ENCODE measurements around the gene GNB1. TPM values are rescaled to one million over a fixed set of nuclear protein-coding genes. Genes with fewer than 3 reads are reported as not detected.

Gene GNB1
- total and polyA plus RNA-seq, 8 donors, result 42.3 to 160 (median 86.8) TPM

DNA sequence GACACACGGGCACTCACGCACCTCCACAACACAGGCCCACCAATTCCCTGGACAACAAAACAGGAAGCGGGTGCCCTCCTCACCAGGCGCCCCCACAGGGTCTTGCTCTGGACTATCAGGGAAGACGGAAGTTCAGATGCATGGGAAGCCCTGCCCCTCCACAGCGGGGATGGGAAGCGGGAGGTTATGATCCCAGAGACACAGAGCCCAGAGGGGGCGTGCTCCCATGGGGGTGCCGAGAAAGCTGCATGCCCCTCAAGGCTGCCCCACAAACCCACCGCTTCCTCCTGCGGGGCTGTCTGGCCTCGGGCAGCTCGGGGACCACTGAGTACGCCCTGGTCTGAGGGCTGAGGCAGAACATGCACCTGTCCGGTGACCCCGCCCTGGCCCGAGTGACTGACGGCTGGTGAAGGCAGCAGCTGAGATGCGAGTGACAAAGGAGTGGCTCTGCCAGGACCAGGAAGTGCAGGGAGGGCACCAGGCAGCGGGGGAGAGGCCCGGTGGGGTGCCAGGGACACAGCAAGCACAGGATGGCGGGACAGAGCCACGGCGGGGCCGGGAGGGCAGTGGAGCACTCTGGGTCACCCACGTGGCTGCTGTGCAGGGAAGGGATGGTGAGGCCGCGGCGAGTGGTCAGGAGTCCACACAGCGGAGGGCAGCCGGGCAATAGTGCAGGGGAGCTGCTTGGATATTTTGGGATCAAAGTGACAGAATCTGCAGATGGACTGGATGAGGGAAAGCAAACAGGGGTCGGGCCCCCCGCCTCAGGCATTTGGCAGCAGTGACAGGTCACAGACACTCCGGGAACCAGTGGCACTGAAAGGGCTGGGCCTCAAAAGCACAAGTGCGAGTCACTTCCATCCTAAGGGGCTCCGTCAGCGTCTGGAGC lies 131.2 kb downstream of the GNB1 start:
- no peaks in the 10 kb centered on the region for H3K9me3 ChIP-seq
- DNase-seq (peak in 2 of 6 donors; percentile 42 to 76), FAIRE-seq (no peak), ATAC-seq (no peak)
- TF ChIP-seq, protein P1, sequence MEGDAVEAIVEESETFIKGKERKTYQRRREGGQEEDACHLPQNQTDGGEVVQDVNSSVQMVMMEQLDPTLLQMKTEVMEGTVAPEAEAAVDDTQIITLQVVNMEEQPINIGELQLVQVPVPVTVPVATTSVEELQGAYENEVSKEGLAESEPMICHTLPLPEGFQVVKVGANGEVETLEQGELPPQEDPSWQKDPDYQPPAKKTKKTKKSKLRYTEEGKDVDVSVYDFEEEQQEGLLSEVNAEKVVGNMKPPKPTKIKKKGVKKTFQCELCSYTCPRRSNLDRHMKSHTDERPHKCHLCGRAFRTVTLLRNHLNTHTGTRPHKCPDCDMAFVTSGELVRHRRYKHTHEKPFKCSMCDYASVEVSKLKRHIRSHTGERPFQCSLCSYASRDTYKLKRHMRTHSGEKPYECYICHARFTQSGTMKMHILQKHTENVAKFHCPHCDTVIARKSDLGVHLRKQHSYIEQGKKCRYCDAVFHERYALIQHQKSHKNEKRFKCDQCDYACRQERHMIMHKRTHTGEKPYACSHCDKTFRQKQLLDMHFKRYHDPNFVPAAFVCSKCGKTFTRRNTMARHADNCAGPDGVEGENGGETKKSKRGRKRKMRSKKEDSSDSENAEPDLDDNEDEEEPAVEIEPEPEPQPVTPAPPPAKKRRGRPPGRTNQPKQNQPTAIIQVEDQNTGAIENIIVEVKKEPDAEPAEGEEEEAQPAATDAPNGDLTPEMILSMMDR (IDR thresholded peaks at IDR 0.05), result no peak
- 92 to 95% methylated on average over 36 to 37 of the region's 37 CpGs for WGBS, 2 donors
- peak overlapping the region; percentile 47 to 80 (median 64) for H3K27ac ChIP-seq
- no peaks in the 10 kb centered on the region for H3K27me3 ChIP-seq
- peaks cover 3 to 27% (median 5%) of the 10 kb centered on the region in 3 donors for H3K36me3 ChIP-seq
- intact Hi-C loops (cut with DNase I), result no loop called here
- H3K4me1 ChIP-seq, result peaks cover 10 to 14% (median 11%) of the 10 kb centered on the region in 3 donors
- no peak overlapping the region for H3K4me3 ChIP-seq

DNA sequence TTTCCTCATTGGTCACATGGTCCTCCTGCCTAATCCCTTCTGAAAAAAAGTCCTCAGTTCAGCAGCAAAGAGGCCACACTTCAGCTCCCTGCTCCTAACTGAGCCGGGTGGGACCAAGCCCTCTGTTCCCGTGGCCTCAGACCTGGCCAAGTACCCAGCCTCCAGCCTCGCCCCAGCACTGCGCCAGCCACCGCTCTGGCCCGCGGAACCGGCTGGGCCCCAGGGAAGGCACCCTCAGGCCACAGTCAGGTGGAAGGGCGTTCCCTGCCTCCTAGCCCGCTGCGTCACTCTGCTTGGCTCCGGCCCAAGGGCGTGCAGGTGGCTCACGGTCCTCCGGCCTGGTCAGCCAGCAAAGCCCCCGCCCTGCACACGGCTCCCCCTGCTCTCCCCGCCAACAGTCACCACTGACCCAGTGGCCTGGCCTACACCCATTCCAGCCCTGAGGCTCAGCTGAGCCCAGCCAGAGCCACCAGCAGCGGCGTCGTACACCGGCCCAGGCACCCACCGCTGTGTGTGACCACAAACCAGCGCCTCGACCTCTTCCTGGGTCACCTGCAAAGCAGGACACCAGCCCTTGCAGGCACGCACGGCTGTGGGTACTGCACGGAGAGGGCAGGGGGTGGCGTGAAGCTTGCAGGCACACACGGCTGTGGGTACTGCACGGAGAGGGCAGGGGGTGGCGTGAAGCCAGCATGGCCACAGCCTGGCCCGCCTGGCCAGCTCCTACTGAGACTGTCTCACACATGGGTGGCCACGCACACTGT lies 132.0 kb downstream of the GNB1 start:
- H3K36me3 ChIP-seq, result peaks cover 0 to 26% (median 5%) of the 10 kb centered on the region in 3 donors
- intact Hi-C loops (cut with DNase I), result no loop called here
- 31 to 34% methylated on average over 34 of the region's 34 CpGs for WGBS, 2 donors
- H3K27ac ChIP-seq, result peak overlapping the region; percentile 47 to 80 (median 64)
- no peaks in the 10 kb centered on the region for H3K27me3 ChIP-seq
- H3K4me3 ChIP-seq, result no peak overlapping the region
- FAIRE-seq, result no peak
- TF ChIP-seq, protein P1 (IDR thresholded peaks at IDR 0.05), result no peak
- H3K9me3 ChIP-seq, result no peaks in the 10 kb centered on the region
- H3K4me1 ChIP-seq, result peaks cover 10 to 14% (median 11%) of the 10 kb centered on the region in 3 donors
- DNase-seq, result peak; percentile 89 to 96 (median 92)
- ATAC-seq, result peak; percentile 86 to 94 (median 92)

DNA sequence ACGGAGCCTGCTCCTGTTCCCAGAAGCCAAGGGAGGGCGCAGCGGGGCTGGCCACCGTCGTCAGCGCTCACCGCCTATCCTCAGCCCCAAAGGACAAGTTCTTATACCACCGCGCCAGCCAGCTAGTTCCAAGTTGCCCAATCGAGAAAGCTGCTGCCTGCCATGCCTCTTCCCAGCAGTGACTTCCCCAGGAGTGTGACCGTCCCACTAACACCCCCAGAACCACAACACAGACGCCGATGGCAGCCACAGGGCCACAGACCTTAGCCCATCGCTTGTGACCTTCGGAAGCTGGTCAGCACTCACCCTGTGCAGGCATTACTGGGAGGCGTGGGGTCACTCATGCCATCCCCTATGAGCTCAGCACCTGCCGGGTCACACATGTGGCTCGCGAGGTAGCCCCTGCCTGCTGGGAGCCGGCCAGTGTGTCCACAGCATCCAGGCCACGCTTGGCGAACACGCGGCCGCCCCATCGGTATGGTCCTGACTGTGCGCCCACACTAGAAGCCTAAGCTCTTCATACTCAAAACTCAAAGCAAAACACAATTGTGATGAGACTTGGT lies 132.7 kb downstream of the GNB1 start:
- FAIRE-seq (no peak), DNase-seq (peak in 1 of 6 donors; percentile 69), ATAC-seq (no peak)
- Histone ChIP-seq H3K27me3 (no peaks in the 10 kb centered on the region), H3K36me3 (peaks cover 0 to 31% (median 5%) of the 10 kb centered on the region in 3 donors), H3K4me1 (peaks cover 10 to 14% (median 11%) of the 10 kb centered on the region in 3 donors), H3K4me3 (no peak overlapping the region), H3K27ac (peak overlapping the region; percentile 47 to 80 (median 64)), H3K9me3 (no peaks in the 10 kb centered on the region)
- TF ChIP-seq, protein P1 (IDR thresholded peaks at IDR 0.05), result no peak
- intact Hi-C loops (cut with DNase I), result no loop called here
- 85 to 91% methylated on average over 27 of the region's 27 CpGs for WGBS, 2 donors

DNA sequence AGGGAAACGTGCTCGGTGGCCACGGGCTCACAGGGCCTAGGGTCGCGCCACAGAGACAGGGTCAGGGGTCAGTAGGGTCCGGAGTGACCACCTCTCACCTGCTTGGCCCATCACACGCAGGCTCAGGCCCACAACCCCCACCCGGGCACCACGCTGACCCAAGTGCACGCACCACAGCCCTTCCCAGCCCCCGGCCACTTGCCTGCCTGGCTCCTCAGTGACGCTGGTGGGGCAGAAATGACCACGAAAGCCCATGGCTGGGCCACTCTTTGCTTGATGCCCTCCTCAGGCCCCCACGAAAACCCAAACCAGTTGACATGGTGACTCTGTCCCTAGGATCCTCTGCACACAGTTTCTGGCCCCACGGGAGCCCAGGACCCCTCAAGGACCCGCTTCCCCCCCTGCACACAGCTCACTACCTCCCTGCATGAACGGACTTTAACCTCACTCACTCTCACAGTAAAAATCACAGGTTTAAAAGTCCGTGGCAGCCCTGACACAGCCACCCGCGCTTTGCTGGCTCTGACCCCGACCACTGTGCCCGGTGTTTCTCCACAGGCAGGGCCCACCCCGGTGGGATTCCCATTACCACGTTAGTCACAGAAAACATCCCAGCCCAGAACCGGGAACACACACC lies 133.3 kb downstream of the GNB1 start:
- no peaks in the 10 kb centered on the region for H3K9me3 ChIP-seq
- H3K27me3 ChIP-seq, result no peaks in the 10 kb centered on the region
- WGBS, 2 donors, result 88% methylated on average over 25 of the region's 25 CpGs
- no peak for FAIRE-seq
- peak overlapping the region in 2 of 4 donors; percentile 63 to 80 for H3K27ac ChIP-seq
- H3K36me3 ChIP-seq, result peaks cover 0 to 34% (median 5%) of the 10 kb centered on the region in 3 donors
- no peak for ATAC-seq
- peaks cover 10 to 14% (median 11%) of the 10 kb centered on the region in 3 donors for H3K4me1 ChIP-seq
- no peak overlapping the region for H3K4me3 ChIP-seq
- peak in 1 of 6 donors; percentile 67 for DNase-seq
- TF ChIP-seq, protein P1 (IDR thresholded peaks at IDR 0.05), result no peak
- intact Hi-C loops (cut with DNase I), result no loop called here

Data from pancreas (tissue), 10 donors.